Measurements from ENCODE around the gene EXTL2. TPM values are rescaled to one million over a fixed set of nuclear protein-coding genes. Genes with fewer than 3 reads are reported as not detected.
"Not testable (repeated sequence)": the region's sequence is repeated elsewhere in the genome, so short reads cannot be mapped to it uniquely, and the experiment has no call there.

The EXTL2 gene
- total and polyA plus RNA-seq, 2 experiments from 2014 or later = 16.9 to 28.6 TPM

DNA sequence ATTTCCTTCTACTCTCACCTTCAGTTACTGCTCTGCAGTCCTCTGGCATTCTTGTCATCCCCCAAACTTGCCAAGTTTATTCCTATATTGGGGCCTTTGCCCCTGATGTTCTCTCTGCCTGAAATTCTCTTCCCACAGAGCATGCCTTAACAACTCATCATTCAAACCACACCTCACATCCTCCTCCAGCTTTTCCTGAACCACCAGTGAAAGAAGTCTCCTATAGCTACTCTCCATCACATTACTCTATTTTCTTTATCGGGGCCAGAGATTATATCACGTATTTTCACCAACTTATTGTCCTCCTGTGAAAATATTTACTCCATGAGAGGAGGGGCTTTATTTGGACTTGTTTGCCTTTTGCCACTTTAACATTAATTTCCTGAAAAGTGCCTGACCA is 32.1 kb downstream of the EXTL2 start:
- H3K36me3 ChIP-seq (replicated peaks; ENCODE audit: insufficient read depth, low read depth) = no peaks in the 10 kb centered on the region
- no peaks in the 10 kb centered on the region for H3K9me3 ChIP-seq (ENCODE audit: low read depth)
- no peaks in the 10 kb centered on the region for H3K9me2 ChIP-seq (replicated peaks; ENCODE audit: insufficient read depth)
- H3K79me2 ChIP-seq = no peaks in the 10 kb centered on the region
- H4K20me1 ChIP-seq (ENCODE audit: insufficient read depth, poor library complexity, severe bottlenecking) = no peaks in the 10 kb centered on the region
- 98% methylated on average over 2 of the region's 2 CpGs for WGBS (ENCODE audit: low lambda C conversion rate, missing lambda C conversion rate)
- no peak for DNase-seq (ENCODE audit: low spot score)
- TF ChIP-seq EZH2 (IDR thresholded peaks at IDR 0.05; ENCODE audit: borderline replicate concordance) (no peak), EZH2phosphoT487 (IDR thresholded peaks at IDR 0.05; ENCODE audit: low read depth, severe bottlenecking, unreplicated experiment) (no peak)
- TF ChIP-seq, protein P1, sequence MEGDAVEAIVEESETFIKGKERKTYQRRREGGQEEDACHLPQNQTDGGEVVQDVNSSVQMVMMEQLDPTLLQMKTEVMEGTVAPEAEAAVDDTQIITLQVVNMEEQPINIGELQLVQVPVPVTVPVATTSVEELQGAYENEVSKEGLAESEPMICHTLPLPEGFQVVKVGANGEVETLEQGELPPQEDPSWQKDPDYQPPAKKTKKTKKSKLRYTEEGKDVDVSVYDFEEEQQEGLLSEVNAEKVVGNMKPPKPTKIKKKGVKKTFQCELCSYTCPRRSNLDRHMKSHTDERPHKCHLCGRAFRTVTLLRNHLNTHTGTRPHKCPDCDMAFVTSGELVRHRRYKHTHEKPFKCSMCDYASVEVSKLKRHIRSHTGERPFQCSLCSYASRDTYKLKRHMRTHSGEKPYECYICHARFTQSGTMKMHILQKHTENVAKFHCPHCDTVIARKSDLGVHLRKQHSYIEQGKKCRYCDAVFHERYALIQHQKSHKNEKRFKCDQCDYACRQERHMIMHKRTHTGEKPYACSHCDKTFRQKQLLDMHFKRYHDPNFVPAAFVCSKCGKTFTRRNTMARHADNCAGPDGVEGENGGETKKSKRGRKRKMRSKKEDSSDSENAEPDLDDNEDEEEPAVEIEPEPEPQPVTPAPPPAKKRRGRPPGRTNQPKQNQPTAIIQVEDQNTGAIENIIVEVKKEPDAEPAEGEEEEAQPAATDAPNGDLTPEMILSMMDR (IDR thresholded peaks at IDR 0.05; ENCODE audit: poor library complexity) = no peak
- no peak overlapping the region for H3K4me2 ChIP-seq
- no peak overlapping the region for H3K4me3 ChIP-seq
- no peak overlapping the region for H3K27ac ChIP-seq
- H2AFZ ChIP-seq = no peak overlapping the region
- no peaks in the 10 kb centered on the region for H3K4me1 ChIP-seq (ENCODE audit: insufficient read depth)
- H3K27me3 ChIP-seq = no peaks in the 10 kb centered on the region

DNA sequence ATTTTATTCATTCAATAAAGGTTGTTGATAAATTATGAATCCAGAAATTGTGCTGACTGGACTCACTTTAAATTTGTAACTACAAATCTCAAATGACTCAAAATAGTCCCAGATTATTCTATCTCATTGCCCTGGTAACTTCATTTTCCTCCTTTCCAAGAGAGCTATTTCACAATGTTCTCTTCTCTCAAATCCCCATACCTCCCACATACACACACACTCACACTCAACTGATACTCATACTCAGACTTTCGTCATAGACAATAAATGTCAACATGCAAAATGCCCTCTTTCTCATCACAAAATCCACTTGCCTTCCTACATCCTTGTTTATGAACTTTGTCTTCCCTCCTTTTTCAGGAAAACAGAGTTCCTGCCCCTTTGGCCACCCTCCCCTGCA is 33.3 kb downstream of the EXTL2 start:
- H3K4me3 ChIP-seq = no peak overlapping the region
- no peaks in the 10 kb centered on the region for H3K36me3 ChIP-seq (replicated peaks; ENCODE audit: insufficient read depth, low read depth)
- DNase-seq (ENCODE audit: low spot score) = no peak
- no peaks in the 10 kb centered on the region for H3K4me1 ChIP-seq (ENCODE audit: insufficient read depth)
- no peaks in the 10 kb centered on the region for H3K27me3 ChIP-seq
- H4K20me1 ChIP-seq (ENCODE audit: insufficient read depth, poor library complexity, severe bottlenecking) = no peaks in the 10 kb centered on the region
- no peaks in the 10 kb centered on the region for H3K79me2 ChIP-seq
- no peak for TF ChIP-seq EZH2phosphoT487 (IDR thresholded peaks at IDR 0.05; ENCODE audit: low read depth, severe bottlenecking, unreplicated experiment)
- TF ChIP-seq EZH2 (IDR thresholded peaks at IDR 0.05; ENCODE audit: borderline replicate concordance) = no peak
- TF ChIP-seq, protein P1 (IDR thresholded peaks at IDR 0.05; ENCODE audit: poor library complexity) = no peak
- H3K4me2 ChIP-seq = no peak overlapping the region
- no peaks in the 10 kb centered on the region for H3K9me2 ChIP-seq (replicated peaks; ENCODE audit: insufficient read depth)
- WGBS (ENCODE audit: low lambda C conversion rate, missing lambda C conversion rate) = 82% methylated on average over 1 of the region's 1 CpG
- H3K27ac ChIP-seq = no peak overlapping the region
- no peak overlapping the region for H2AFZ ChIP-seq
- no peaks in the 10 kb centered on the region for H3K9me3 ChIP-seq (ENCODE audit: low read depth)

DNA sequence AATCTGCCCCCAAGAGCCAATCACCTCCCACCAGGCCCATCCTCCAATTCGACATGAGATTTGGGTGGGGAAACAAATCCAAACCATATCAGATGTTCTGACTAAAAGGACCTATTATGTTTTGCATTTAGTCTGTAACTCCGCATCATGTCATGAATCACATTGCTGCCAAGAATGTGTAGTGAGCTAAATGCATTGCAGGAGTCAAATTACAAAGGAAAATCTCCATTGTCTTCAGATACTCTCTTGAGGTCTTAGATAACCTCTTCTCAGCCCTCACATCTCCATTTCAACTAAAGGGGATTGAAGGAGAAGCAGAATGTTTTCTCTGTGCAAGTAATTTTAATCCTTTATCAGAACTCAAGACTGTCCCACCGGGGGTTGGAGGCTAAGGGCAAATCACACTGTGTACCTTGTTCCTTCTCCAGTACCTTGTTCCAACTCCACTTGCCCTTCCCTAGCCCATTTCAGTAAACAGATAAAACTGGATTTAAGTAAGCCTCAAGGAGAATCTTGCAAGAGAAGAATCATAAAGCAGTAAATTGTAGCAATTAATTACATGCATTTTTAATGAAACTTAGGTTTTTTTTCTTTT is 34.1 kb downstream of the EXTL2 start:
- H3K27me3 ChIP-seq = no peaks in the 10 kb centered on the region
- DNase-seq (ENCODE audit: low spot score) = no peak
- H3K4me1 ChIP-seq (ENCODE audit: insufficient read depth) = no peaks in the 10 kb centered on the region
- H3K9me2 ChIP-seq (replicated peaks; ENCODE audit: insufficient read depth) = no peaks in the 10 kb centered on the region
- H3K79me2 ChIP-seq = no peaks in the 10 kb centered on the region
- H3K27ac ChIP-seq = no peak overlapping the region
- 35% methylated on average over 3 of the region's 3 CpGs for WGBS (ENCODE audit: low lambda C conversion rate, missing lambda C conversion rate)
- TF ChIP-seq, protein P1 (IDR thresholded peaks at IDR 0.05; ENCODE audit: poor library complexity) = no peak
- TF ChIP-seq EZH2phosphoT487 (IDR thresholded peaks at IDR 0.05; ENCODE audit: low read depth, severe bottlenecking, unreplicated experiment) = no peak
- no peak for TF ChIP-seq EZH2 (IDR thresholded peaks at IDR 0.05; ENCODE audit: borderline replicate concordance)
- H2AFZ ChIP-seq = no peak overlapping the region
- H3K36me3 ChIP-seq (replicated peaks; ENCODE audit: insufficient read depth, low read depth) = no peaks in the 10 kb centered on the region
- H3K4me2 ChIP-seq = no peak overlapping the region
- H3K4me3 ChIP-seq = no peak overlapping the region
- no peaks in the 10 kb centered on the region for H4K20me1 ChIP-seq (ENCODE audit: insufficient read depth, poor library complexity, severe bottlenecking)
- no peaks in the 10 kb centered on the region for H3K9me3 ChIP-seq (ENCODE audit: low read depth)

DNA sequence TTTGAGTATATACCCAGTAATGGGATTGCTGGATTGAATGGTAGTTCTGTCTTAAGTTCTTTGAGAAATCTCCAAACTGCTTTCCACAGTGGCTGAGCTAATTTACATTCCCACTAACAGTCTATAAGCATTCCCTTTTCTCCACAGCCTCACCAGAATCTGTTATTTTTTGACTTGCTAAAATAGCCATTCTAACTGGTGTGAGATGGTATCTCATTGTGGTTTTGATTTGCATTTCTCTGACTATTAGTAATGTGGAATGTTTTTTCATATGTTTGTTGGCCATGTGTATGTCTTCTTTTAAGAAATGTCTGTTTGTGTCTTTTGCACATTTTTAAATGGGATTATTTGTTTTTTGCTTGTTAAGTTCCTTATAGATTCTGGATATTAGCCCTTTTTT is 39.5 kb downstream of the EXTL2 start:
- DNase-seq (ENCODE audit: low spot score); H3K4me1 ChIP-seq (ENCODE audit: insufficient read depth); H3K27me3 ChIP-seq; H3K4me3 ChIP-seq; H3K9me3 ChIP-seq (ENCODE audit: low read depth); H2AFZ ChIP-seq; H3K79me2 ChIP-seq; H3K4me2 ChIP-seq; H4K20me1 ChIP-seq (ENCODE audit: insufficient read depth, poor library complexity, severe bottlenecking); H3K27ac ChIP-seq; H3K9me2 ChIP-seq (replicated peaks; ENCODE audit: insufficient read depth); H3K36me3 ChIP-seq (replicated peaks; ENCODE audit: insufficient read depth, low read depth): not testable (repeated sequence)

Measured in hepatocyte (in vitro differentiated cells).